ENCODE results near the gene TIMM13. TPM values are rescaled to one million over a fixed set of nuclear protein-coding genes. Genes with fewer than 3 reads are reported as not detected.

Gene TIMM13
- total and polyA plus RNA-seq, 9 of the 15 experiments (the other 6 are each of a cell fraction or from before 2014, with no cell fraction given) = 17.6 to 215 (median 71.8) TPM

GRCh38 chr19:2468596-2468995 is 41.2 kb upstream of the TIMM13 start (continued):
- TF ChIP-seq CBX8 (IDR thresholded peaks at IDR 0.05; ENCODE audit: borderline replicate concordance, extremely low read depth, low read depth, low read length, poor library complexity, severe bottlenecking) (no peak), MBD2 (IDR thresholded peaks at IDR 0.05; ENCODE audit: borderline replicate concordance, low read depth) (no peak), TRIM25 (IDR thresholded peaks at IDR 0.05; ENCODE audit: borderline replicate concordance) (no peak)

DNA sequence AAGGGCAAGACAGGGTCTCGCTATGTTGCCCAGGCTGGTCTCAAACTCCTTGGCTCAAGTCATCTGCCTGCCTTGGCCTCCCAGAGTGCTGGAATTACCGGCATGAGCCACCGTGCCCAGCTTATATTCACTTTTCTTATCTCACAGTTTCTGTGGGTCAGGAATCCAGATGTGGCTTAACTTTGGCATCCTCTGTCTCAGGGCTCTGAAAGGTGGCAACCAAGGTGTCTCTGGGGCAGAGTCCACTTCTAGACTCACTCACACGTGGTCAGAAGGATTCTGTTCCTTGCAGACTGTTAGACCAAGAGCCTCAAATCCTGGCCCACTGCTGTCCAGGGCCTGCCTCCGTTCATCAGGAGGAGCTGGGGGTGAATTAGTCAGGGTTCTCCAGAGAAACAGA is 37.0 kb upstream of the TIMM13 start:
- H3K79me2 ChIP-seq (ENCODE audit: control insufficient read depth, insufficient read depth, low read length) = no peaks in the 10 kb centered on the region
- no peaks in the 10 kb centered on the region for H3K36me3 ChIP-seq (ENCODE audit: control insufficient read depth, insufficient read depth, low read length)
- WGBS (ENCODE audit: insufficient coverage, low coverage, missing lambda C conversion rate) = 29% methylated on average over 5 of the region's 5 CpGs
- CTCF ChIA-PET (ENCODE audit: low intra/inter-chr PET ratio) = no interaction called here
- TF ChIP-seq ZNF121 (CRISPR knock-in tag; conservative IDR thresholded peaks at IDR 0.05) = 0 out of 2 replicates have a peak, but pooled peaks have one; percentile 6
- TF ChIP-seq, protein P1, sequence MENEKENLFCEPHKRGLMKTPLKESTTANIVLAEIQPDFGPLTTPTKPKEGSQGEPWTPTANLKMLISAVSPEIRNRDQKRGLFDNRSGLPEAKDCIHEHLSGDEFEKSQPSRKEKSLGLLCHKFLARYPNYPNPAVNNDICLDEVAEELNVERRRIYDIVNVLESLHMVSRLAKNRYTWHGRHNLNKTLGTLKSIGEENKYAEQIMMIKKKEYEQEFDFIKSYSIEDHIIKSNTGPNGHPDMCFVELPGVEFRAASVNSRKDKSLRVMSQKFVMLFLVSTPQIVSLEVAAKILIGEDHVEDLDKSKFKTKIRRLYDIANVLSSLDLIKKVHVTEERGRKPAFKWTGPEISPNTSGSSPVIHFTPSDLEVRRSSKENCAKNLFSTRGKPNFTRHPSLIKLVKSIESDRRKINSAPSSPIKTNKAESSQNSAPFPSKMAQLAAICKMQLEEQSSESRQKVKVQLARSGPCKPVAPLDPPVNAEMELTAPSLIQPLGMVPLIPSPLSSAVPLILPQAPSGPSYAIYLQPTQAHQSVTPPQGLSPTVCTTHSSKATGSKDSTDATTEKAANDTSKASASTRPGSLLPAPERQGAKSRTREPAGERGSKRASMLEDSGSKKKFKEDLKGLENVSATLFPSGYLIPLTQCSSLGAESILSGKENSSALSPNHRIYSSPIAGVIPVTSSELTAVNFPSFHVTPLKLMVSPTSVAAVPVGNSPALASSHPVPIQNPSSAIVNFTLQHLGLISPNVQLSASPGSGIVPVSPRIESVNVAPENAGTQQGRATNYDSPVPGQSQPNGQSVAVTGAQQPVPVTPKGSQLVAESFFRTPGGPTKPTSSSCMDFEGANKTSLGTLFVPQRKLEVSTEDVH (IDR thresholded peaks at IDR 0.05; ENCODE audit: low read depth, partially characterized antibody) = no peak
- no peak overlapping the region for H3K4me2 ChIP-seq (ENCODE audit: insufficient read depth, low read length)
- H4K20me1 ChIP-seq (replicated peaks; ENCODE audit: control insufficient read depth, insufficient read depth, low read length) = no peaks in the 10 kb centered on the region
- no peaks in the 10 kb centered on the region for H3K9me1 ChIP-seq (ENCODE audit: control insufficient read depth, insufficient read depth, low read length)
- no peaks in the 10 kb centered on the region for H3K9me3 ChIP-seq (replicated peaks; ENCODE audit: control insufficient read depth, insufficient read depth, low read depth, low read length)
- H2AFZ ChIP-seq (ENCODE audit: low read depth, low read length) = no peak overlapping the region
- BruUV-seq (replicated peaks) = no TSS peak
- intact Hi-C loops (cut with micrococcal nuclease) = no loop called here
- H3K4me1 ChIP-seq (replicated peaks in 1 of 2; ENCODE audit: control insufficient read depth in 2 of 2, insufficient read depth in 2 of 2, low read length in 2 of 2) = peaks cover 4 to 23% of the 10 kb centered on the region in 2 experiments; a peak in 3 of 5 replicates
- ATAC-seq (no peak), FAIRE-seq (no peak), DNase-seq (ENCODE audit: extremely low read depth in 1 of 4, low spot score in 3 of 4) (no peak)
- POLR2A ChIA-PET = interaction anchor here (1.5 to 1.7 kb wide), 2 partner anchors 8 to 12 kb away, joined by 3 to 7 read pairs; partner anchors contain the start of genes GADD45B and LMNB2
- H3K27me3 ChIP-seq (ENCODE audit: control insufficient read depth in 2 of 2, insufficient read depth in 2 of 2, low read length in 2 of 2) = no peaks in the 10 kb centered on the region
- H3K9ac ChIP-seq (ENCODE audit: insufficient read depth in 1 of 2, low read depth in 2 of 2, low read length in 2 of 2) = no peak overlapping the region
- in situ Hi-C loops (cut with MboI) = no loop called here
- no peak overlapping the region for H3K27ac ChIP-seq (ENCODE audit: extremely low read depth, low read depth, low read length)
- no peak overlapping the region for H3K4me3 ChIP-seq

All from K562 (cell line).